ENCODE measurements around the gene UGT3A2.

DNA sequence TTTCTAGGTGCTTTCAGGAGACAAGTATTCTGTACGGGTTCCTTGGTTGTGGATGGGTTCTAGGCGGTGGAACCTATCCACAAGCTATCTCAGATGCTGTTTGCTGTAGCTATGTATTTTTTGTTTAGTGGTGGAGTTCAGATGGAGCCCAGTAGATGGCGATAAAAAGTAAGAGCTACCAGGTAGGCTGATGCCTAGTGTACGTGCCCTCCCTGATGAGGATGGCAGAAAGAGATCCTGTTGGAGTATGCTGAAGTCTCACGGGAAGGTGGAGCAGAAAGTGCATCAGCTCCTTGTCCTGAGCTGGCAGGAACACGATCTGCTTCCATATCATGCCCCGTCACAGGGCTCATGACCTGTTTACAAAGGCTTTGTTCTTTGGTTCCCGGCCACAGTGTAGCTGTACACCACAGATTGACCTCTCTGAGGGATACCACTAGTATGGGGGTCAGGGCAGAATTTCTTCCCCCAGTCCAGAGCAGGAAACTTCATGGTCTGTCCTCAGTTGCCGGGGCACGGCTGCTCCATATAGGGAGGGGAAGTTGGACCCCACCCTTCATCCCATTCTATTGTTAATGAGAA is 12.6 kb upstream of the UGT3A2 start:
- TF ChIP-seq, protein P1, sequence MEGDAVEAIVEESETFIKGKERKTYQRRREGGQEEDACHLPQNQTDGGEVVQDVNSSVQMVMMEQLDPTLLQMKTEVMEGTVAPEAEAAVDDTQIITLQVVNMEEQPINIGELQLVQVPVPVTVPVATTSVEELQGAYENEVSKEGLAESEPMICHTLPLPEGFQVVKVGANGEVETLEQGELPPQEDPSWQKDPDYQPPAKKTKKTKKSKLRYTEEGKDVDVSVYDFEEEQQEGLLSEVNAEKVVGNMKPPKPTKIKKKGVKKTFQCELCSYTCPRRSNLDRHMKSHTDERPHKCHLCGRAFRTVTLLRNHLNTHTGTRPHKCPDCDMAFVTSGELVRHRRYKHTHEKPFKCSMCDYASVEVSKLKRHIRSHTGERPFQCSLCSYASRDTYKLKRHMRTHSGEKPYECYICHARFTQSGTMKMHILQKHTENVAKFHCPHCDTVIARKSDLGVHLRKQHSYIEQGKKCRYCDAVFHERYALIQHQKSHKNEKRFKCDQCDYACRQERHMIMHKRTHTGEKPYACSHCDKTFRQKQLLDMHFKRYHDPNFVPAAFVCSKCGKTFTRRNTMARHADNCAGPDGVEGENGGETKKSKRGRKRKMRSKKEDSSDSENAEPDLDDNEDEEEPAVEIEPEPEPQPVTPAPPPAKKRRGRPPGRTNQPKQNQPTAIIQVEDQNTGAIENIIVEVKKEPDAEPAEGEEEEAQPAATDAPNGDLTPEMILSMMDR (IDR thresholded peaks at IDR 0.05) = peak; percentile 42 to 63 (median 56)
- TF ChIP-seq POLR2A (IDR thresholded peaks at IDR 0.05) = no peak
